Adipocyte (in vitro differentiated cells): ENCODE data around the gene CDH26.
A peak's percentile ranks its signal among the peaks of the same experiment; 100 is the strongest.

Source experiments
- DNase-seq: peaks from one replicate; pipeline ENCODE4 v3.0.0-alpha.2; 2015; ENCODE audit warnings: low read depth
- H3K27me3 ChIP-seq: replicated peaks from 2 replicates; pipeline ENCODE4 v1.7.0; 2013; ENCODE audit warnings: mild to moderate bottlenecking, low read length, moderate library complexity; ENCODE audit not compliant: control insufficient read depth, insufficient read depth
- H3K36me3 ChIP-seq: 2 replicates; pipeline ENCODE4 v1.7.0; 2013; ENCODE audit warnings: low read length, mild to moderate bottlenecking, moderate library complexity; ENCODE audit not compliant: control insufficient read depth, insufficient read depth, severe bottlenecking
- H3K4me1 ChIP-seq: 2 replicates; pipeline ENCODE4 v1.7.0; 2013; ENCODE audit warnings: mild to moderate bottlenecking, low read length, moderate library complexity; ENCODE audit not compliant: control insufficient read depth, insufficient read depth
- H3K4me3 ChIP-seq: 2 replicates; pipeline ENCODE4 v1.7.0; 2013; ENCODE audit warnings: mild to moderate bottlenecking, low read length, moderate library complexity
- H3K9ac ChIP-seq: 2 replicates; pipeline ENCODE4 v1.7.0; 2013; ENCODE audit warnings: mild to moderate bottlenecking, low read length, moderate library complexity
- H3K9me3 ChIP-seq: 2 replicates; pipeline ENCODE4 v1.7.0; 2013; ENCODE audit warnings: mild to moderate bottlenecking, low read length, moderate library complexity; ENCODE audit not compliant: control insufficient read depth

CDH26 gene

DNA sequence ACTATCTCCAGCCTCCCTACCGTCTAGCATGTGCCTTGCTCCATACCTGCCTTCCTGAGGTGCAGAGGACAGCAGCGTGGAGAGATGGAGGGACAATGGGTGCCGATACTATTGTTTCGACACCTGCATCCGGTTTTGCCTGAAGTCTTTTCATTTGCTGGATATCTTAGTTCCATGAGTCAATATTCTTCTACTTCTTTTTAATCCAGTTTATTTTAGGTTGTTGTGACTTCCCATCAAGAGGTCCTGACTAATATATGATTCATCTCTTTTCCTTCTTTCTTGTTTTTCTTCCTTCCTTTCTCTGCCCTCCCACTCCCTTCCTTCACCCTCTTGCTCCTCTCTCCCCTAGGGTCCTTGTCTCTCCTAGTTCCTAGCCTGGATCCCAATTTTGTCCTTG lies 91.4 kb downstream of the CDH26 start:
- H3K36me3 ChIP-seq = no peaks in the 10 kb centered on the region
- H3K9ac ChIP-seq = no peak overlapping the region
- H3K9me3 ChIP-seq = no peaks in the 10 kb centered on the region
- peaks cover 14% of the 10 kb centered on the region for H3K4me1 ChIP-seq
- H3K27me3 ChIP-seq = peaks cover 27% of the 10 kb centered on the region
- H3K4me3 ChIP-seq = no peak overlapping the region
- DNase-seq = no peak

DNA sequence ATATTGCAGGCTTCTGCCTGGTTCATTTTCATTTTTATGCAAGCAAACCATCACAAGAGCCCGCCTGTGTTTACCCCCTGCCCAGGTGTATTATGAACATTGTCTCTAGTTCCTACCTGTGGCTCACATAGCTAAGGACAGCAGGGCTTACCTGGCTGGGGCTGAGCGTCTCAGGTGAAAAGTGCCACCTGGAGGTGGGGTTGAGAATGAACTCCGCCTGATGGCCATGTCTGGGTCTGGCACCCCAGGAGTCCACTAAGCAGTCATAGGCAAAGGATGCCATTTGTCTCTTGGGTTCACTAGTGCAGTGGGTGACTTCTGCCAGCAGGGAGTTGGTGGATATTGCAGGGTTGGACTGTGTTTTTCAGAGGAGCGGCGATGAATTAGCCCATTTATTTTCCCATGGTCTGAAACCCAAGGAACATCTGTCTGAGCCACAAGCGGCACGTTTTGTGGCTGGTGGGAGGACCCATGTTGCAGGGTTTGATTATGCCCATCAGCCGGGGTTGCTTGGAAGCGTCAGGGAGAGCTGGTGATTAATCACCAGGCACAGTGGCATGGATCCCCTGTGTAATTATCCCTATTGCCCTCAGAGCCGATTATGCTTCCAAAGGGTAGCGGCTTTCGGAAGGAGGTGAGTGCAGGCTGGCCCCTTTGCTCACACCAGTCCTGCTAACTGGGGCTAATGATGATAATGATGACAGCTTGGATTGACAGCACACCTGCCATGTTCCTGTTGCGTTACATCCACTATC lies 92.1 kb downstream of the CDH26 start:
- H3K36me3 ChIP-seq = no peaks in the 10 kb centered on the region
- H3K9ac ChIP-seq = no peak overlapping the region
- no peak for DNase-seq
- no peaks in the 10 kb centered on the region for H3K9me3 ChIP-seq
- H3K4me3 ChIP-seq = no peak overlapping the region
- peaks cover 14% of the 10 kb centered on the region for H3K4me1 ChIP-seq
- peaks cover 32% of the 10 kb centered on the region for H3K27me3 ChIP-seq

DNA sequence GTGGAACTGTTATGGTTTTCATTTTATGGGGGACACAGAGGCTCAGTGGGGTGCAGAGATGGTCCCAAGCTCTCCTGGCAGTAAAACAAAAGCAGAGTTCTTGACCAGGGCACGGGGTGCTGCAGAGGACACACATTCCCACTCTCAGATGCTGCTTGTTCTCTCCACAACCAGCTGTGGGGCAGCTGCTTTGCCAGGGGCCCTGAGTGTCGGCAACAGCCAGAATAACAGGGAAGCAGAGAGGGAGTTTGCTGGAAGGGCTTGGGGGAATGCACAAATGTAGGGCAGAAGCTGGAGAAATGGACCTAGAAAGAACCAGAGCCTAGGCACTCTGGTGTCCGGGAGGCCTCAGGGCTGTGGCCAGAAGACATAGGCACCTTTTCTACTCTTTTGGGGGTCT lies 93.7 kb downstream of the CDH26 start:
- Histone ChIP-seq H3K36me3 (no peaks in the 10 kb centered on the region), H3K4me3 (no peak overlapping the region), H3K9ac (no peak overlapping the region), H3K27me3 (peaks cover 35% of the 10 kb centered on the region), H3K4me1 (peaks cover 4% of the 10 kb centered on the region), H3K9me3 (no peaks in the 10 kb centered on the region)
- no peak for DNase-seq

DNA sequence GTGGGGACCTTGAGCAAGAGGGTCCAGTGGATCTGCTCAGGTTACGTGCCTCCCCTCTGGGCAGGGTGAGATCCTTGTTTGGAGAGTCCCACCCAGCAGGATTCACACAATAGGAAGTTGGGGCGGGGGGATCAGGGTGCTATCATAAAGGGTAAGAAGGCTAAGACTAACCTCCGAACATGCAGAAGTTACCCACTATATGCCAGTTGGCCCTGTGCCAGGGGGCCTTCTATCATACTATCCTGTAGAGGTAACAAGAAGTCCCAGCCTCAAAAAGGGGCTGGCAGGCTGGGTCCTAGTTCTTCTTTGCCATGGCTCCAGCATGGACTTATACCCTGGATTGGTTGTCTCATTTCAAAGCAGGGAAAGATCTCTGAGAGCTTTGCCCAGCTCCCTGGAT lies 94.1 kb downstream of the CDH26 start:
- peaks cover 4% of the 10 kb centered on the region for H3K4me1 ChIP-seq
- H3K9me3 ChIP-seq = no peaks in the 10 kb centered on the region
- DNase-seq = no peak
- no peak overlapping the region for H3K4me3 ChIP-seq
- H3K27me3 ChIP-seq = peaks cover 35% of the 10 kb centered on the region
- no peak overlapping the region for H3K9ac ChIP-seq
- H3K36me3 ChIP-seq = no peaks in the 10 kb centered on the region

DNA sequence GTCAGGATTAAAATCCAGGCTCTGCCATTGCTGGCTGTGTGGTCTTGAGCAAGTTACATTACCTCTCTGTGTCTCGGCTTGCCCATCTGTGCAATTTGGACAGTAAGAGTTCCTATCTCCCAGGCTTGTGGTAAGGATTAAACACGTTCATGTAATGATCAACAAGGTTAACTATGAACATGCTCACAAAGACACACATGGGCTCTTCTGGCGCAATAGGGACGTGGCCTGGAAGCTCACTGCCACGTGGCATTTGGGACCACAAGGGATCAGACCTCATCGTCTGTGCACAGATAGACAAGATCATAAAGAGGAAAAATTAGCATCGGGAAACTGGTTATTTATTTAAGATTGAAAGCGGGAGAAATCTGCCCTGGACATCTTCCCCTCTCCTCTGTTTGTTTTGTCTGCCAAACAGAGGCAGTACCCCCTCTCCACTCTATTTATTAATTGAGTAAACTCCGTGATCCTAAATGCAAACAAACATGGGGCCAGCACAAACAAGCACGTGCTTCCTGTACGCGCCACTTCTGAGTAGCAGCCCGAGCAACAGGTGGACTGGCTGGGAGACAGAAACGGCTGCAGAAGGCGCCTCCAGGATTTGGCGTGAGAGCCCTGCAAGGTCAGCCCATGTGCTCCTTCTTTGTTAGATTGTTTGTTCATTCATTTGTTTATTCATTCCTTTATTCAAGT lies 95.0 kb downstream of the CDH26 start:
- no peak overlapping the region for H3K4me3 ChIP-seq
- peaks cover 35% of the 10 kb centered on the region for H3K27me3 ChIP-seq
- no peaks in the 10 kb centered on the region for H3K36me3 ChIP-seq
- no peak overlapping the region for H3K9ac ChIP-seq
- peaks cover 5% of the 10 kb centered on the region for H3K4me1 ChIP-seq
- no peaks in the 10 kb centered on the region for H3K9me3 ChIP-seq
- DNase-seq = no peak

DNA sequence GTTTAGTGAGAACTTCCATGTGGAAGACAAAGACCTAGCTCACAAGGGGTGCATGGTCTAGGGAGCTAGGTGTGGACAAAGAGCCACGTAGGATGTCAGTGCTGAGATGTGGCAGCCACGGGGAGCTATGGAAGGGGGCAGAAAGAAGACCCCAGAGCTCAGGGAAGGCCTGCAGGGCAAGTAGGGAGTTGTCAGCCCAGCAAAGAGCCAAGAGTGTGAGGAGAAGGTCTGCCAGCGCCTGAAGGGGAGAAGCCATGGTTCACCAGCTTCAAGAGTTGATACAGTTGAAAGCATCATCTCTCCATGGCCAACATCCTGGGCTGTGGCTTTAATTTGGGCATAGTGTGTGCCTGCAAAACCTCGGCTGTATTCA lies 95.6 kb downstream of the CDH26 start:
- peaks cover 35% of the 10 kb centered on the region for H3K27me3 ChIP-seq
- H3K9me3 ChIP-seq = no peaks in the 10 kb centered on the region
- DNase-seq = no peak
- H3K9ac ChIP-seq = no peak overlapping the region
- H3K36me3 ChIP-seq = no peaks in the 10 kb centered on the region
- H3K4me3 ChIP-seq = no peak overlapping the region
- peaks cover 7% of the 10 kb centered on the region for H3K4me1 ChIP-seq

DNA sequence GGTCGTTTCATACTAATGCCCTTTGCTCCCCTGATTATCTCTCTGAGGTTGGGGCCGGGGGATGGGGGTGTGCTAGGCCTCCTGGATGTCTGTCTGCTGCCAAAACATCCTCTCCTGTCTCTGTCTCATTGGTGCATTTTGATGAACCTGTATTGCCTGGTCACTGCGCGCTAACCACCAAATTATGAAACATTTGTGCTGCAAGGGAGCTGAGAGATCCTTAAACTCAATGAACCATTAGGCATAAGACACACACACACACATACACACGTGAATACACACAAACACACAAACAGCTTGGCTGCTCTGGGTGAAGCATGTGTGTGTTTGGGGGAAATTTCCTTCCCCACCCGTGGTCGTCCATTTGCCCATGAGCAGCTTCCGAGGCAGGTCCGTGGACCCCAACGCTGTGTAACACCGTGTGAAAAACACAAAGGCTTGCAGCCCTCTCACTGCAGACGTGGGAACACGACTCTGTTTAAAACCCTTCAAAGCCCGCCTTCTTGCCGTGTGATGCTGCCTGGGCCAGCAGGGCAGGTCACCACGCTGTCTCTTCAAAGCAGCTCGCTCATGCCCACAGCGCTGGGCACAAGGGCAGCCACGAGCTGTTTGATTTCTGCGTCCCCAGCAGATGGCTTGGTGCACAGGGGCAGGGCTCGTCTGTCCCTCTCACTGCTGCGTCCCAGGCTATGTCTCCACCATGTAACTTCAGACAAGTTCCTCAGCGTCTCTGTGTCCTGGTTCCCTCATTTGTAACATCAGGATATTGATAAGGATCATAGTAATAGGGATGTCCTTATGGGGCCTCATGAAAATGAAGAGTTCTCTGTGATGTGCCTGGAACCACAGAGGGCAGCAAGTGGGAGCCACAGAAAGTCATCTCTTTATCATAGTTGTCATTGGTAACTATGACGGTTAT lies 96.8 kb downstream of the CDH26 start:
- DNase-seq = no peak
- Histone ChIP-seq H3K4me3 (no peak overlapping the region), H3K9me3 (no peaks in the 10 kb centered on the region), H3K4me1 (peaks cover 8% of the 10 kb centered on the region), H3K9ac (no peak overlapping the region), H3K36me3 (no peaks in the 10 kb centered on the region), H3K27me3 (peaks cover 35% of the 10 kb centered on the region)

DNA sequence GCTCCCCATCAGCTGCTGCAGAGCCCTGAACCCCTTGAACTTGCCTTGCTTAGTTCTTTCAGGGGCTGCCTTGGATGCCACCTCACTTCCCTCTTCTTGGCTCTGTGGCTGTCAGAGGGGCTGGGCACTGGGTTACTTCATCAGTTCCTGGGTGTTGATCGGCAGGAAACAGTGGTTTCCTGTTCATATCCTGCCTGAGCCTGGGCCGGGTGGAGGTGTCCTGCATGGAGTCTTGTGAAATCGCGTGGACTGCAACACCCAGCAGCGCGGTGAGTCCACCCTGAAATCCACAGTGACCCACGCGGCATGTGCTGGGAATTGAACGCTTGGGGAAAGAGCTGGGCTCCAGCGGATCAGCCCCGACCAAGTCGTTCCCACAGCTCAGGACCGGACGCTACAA lies 97.5 kb downstream of the CDH26 start:
- Histone ChIP-seq H3K36me3 (no peaks in the 10 kb centered on the region), H3K4me1 (peaks cover 15% of the 10 kb centered on the region), H3K4me3 (no peak overlapping the region), H3K9ac (no peak overlapping the region), H3K27me3 (peaks cover 35% of the 10 kb centered on the region), H3K9me3 (no peaks in the 10 kb centered on the region)
- DNase-seq = no peak

DNA sequence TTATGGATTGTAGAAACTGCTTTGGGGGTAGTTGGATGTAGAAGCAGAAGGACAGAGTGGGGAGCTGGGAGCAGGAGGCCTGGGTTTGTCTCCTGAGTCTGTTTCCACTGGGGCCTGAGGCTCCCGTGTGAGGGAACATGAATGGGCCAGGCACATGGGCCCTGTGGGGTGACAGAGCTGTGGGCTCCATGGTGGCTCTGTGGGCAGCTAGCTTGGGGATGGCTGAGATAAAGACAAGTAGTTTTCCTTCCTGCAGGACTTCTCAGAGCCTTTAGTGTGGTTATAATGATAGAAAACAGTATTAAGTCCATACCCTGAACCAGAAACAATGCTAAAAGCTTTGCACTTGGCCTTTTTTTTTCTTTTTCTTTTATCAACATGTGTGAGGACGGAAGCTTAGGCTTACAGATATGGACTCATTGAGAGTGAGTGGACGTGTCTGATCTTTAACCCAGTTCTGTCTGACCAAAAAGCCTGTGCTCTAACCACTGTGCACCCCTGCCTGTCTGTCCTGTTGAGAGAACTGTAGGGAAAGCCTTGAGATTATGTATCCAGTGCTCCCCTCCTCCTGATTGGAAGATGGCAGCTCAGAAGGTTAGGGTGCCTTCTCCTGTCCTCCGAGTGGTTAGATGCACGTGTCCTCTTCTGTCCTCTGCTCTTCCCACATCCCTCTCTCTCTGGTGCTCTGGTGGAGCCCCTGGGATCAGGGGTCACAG lies 98.3 kb downstream of the CDH26 start:
- peaks cover 32% of the 10 kb centered on the region for H3K27me3 ChIP-seq
- no peaks in the 10 kb centered on the region for H3K36me3 ChIP-seq
- no peaks in the 10 kb centered on the region for H3K9me3 ChIP-seq
- DNase-seq = no peak
- peaks cover 20% of the 10 kb centered on the region for H3K4me1 ChIP-seq
- no peak overlapping the region for H3K9ac ChIP-seq
- no peak overlapping the region for H3K4me3 ChIP-seq

DNA sequence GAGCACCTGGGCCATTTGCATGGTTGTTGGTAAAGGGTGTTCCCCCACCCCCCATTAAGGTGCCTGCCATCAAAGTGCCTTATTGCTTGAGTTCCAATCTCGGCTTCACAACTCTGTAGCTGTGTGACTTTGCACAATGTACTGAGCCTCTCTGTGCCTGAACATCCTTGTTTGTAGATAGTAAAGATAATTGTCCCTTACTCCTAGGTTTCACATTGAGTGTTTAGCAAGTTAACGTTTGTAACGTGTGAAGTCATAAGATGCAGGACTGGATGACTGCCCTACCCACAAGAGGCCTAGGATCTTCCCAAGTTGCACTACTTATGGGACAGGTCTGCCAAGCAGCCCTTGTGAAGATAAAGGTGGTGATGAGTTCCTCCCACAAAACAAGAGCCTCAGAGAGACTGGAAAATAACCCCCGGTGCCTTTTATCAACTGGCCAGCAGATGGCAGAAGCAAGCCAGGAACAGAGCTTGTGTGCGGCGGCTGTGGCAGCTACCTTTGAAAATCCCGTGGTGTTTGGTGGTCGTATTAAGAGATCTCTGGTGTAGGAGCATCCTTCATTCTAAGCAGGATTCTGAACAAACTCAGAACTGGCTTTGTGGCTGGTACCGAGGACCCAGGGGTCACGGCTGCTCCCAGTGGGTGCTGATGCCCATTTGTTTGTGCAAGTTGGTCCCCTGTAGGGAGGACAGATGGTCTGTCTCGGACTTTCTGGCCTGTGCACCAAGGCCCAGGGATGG lies 99.1 kb downstream of the CDH26 start:
- Histone ChIP-seq H3K4me3 (no peak overlapping the region), H3K9ac (no peak overlapping the region), H3K36me3 (no peaks in the 10 kb centered on the region), H3K27me3 (peaks cover 25% of the 10 kb centered on the region), H3K4me1 (peaks cover 24% of the 10 kb centered on the region), H3K9me3 (no peaks in the 10 kb centered on the region)
- DNase-seq = peak; percentile 83
